Measurements from ENCODE around the gene PLCB4.

The PLCB4 gene

DNA sequence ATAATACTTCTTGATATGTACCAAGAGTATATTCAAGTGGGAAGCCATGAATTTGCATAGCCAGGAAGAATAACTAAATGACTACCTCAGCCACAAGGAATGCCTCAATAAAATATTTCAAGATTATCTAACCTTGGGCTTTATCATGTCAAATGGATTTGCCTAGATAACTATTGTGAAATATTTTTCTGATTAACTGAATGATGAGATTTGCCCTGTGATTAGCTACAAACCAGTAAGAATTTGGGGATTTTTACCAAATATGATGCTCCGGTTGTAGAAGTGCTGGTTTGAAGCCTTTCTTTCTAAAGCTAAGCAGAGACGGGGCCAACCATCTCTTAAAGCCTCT is 319.9 kb downstream of the PLCB4 start:
- no peak overlapping the region for H3K4me3 ChIP-seq (ENCODE audit: low read length)
- no peak for DNase-seq (ENCODE audit: low read depth)
- TF ChIP-seq, protein P1, sequence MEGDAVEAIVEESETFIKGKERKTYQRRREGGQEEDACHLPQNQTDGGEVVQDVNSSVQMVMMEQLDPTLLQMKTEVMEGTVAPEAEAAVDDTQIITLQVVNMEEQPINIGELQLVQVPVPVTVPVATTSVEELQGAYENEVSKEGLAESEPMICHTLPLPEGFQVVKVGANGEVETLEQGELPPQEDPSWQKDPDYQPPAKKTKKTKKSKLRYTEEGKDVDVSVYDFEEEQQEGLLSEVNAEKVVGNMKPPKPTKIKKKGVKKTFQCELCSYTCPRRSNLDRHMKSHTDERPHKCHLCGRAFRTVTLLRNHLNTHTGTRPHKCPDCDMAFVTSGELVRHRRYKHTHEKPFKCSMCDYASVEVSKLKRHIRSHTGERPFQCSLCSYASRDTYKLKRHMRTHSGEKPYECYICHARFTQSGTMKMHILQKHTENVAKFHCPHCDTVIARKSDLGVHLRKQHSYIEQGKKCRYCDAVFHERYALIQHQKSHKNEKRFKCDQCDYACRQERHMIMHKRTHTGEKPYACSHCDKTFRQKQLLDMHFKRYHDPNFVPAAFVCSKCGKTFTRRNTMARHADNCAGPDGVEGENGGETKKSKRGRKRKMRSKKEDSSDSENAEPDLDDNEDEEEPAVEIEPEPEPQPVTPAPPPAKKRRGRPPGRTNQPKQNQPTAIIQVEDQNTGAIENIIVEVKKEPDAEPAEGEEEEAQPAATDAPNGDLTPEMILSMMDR (IDR thresholded peaks at IDR 0.05; ENCODE audit: insufficient read depth, low read depth, low read length, missing control alignments), result no peak

DNA sequence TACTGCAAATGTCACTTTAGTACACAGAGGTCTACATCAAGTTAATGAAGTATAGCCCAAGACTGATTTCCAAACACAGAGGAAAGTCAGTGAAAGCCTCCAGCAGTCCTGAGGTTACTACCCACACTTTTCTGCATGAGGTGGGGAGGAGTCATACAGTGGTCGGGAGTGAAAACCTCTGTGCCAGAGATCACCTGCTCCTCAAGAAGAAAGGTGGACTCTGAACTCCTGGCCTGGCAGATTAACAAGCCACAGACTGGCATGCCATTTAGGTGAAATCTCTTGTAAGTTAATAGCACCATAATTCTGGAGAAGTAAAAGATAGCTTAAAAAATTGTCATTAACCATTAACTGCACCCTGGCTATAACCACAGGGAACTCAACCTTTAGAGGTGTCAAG is 320.5 kb downstream of the PLCB4 start:
- TF ChIP-seq, protein P1 (IDR thresholded peaks at IDR 0.05; ENCODE audit: insufficient read depth, low read depth, low read length, missing control alignments), result no peak
- DNase-seq (ENCODE audit: low read depth), result no peak
- no peak overlapping the region for H3K4me3 ChIP-seq (ENCODE audit: low read length)

DNA sequence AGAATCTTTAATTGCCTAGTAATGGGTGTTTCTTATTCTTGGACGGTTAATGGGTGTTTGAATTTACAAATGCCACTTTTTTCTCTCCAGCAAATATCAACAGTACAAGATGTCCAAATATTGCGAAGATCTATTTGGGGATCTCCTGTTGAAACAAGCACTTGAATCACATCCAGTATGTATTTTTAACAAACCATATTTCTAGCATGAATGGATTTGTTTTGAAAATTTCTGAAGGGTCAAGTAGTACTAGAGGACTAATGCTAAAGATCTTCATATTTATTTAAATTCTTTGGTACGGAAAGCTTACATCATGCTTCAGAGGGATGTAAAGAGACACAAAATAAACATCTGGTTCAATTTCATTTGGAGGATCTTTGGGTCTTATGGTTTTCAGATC is 321.6 kb downstream of the PLCB4 start:
- no peak for DNase-seq (ENCODE audit: low read depth)
- no peak overlapping the region for H3K4me3 ChIP-seq (ENCODE audit: low read length)
- TF ChIP-seq, protein P1 (IDR thresholded peaks at IDR 0.05; ENCODE audit: insufficient read depth, low read depth, low read length, missing control alignments), result no peak

DNA sequence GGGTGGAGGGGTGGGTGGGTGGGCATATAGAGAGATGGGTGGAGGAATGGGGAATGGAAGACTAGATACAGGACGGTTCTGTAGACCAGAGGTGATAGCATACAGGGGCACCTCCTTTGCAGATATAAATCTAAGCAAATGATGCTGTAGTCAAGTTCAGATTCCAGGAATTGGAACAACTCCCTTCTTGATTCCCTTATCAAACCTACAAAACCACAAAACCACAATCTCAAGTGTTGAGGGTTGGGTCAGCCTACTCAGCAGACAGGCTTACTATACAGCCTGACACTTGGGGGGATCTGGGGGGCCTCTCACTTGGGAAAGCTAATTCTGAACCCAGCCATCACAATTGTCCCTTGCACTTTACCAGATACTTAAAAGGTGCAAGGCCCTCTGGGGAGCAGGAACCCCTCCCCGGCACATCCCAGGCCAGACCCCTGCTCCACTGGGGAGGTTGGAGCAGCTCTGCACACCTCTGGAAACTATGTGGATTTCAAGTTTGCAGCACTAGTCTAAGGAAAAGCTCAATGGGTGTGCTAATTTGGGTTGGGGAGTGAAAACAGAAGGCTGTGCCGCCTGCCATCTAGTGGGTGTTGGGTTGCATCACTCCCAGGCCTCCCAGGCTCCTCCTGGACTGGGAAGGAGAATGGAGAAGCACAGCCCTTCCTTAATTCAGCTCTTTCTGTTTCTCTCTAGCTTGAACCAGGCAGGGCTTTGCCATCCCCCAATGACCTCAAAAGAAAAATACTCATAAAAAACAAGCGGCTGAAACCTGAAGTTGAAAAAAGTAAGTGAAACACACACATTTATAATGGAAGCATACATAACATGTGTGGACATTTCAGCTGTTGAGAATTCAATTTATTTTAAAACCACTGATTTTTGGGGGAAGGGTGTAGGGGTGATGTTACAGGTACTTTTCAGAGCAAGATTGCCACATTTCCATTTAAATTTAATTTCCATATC is 324.3 kb downstream of the PLCB4 start:
- TF ChIP-seq, protein P1 (IDR thresholded peaks at IDR 0.05; ENCODE audit: insufficient read depth, low read depth, low read length, missing control alignments), result peak; percentile 94
- peak; percentile 70 for DNase-seq (ENCODE audit: low read depth)
- no peak overlapping the region for H3K4me3 ChIP-seq (ENCODE audit: low read length)

DNA sequence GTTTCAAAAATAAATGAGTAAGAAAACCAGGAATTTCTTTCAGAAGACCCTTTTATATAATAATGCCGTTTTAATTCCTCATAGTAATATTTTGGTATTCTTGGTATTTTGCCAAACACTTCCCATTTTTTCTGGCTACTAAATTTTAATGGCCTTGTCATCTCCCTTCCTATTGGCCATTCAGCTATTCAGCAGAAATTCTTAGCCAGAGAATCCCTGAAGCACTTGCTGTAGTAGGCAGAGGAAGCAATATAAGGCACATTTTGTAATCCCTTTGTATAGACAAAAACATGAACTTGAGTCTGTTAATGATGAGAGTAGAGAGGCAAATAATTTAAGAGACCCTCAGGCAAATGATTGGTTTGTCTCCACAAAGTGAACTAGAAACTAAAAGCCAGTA is 327.1 kb downstream of the PLCB4 start:
- H3K4me3 ChIP-seq (ENCODE audit: low read length), result no peak overlapping the region
- DNase-seq (ENCODE audit: low read depth), result no peak
- TF ChIP-seq, protein P1 (IDR thresholded peaks at IDR 0.05; ENCODE audit: insufficient read depth, low read depth, low read length, missing control alignments), result no peak

DNA sequence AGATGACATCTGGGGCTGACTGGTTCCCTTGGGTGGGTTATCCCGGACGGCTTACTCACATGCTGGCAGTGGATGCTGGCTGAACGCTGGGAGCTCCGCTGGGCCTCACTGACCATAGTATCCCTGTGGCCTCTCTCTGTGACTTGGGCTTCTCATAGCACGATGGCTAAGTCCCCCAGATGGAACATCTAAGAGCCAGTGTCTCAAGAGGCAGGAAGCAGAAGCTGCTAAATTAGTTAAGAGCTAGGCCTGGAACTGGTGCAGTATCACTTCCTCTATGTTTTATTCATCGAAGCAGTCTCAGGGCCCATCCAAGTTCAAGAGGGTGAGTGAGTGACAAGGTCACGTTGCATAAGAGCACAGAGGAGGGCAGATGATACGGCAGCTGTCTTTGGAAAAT is 329.0 kb downstream of the PLCB4 start:
- no peak overlapping the region for H3K4me3 ChIP-seq (ENCODE audit: low read length)
- no peak for DNase-seq (ENCODE audit: low read depth)
- TF ChIP-seq, protein P1 (IDR thresholded peaks at IDR 0.05; ENCODE audit: insufficient read depth, low read depth, low read length, missing control alignments), result no peak

DNA sequence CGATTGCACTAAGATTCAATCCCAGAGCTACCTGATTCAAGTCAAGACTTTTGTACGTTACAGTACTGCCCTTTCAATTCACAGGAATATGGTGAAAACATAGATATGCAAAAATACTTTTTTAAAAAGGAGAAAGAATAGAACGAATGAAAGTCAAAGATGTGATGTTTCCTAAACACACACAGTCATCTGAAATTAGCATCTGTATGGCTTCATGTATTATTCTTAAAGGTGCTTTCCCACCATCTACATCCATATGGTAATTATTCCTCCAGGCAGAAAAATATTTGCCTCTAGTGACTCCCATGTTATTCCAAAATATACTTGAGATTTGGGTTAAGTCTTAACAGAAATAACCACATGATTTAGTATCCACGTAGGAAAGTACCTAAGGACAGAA is 330.0 kb downstream of the PLCB4 start:
- DNase-seq (ENCODE audit: low read depth), result no peak
- H3K4me3 ChIP-seq (ENCODE audit: low read length), result no peak overlapping the region
- TF ChIP-seq, protein P1 (IDR thresholded peaks at IDR 0.05; ENCODE audit: insufficient read depth, low read depth, low read length, missing control alignments), result no peak
